Retinal pigment epithelial cell (primary cell): ENCODE results near the gene FRMPD1.

Experiments
- DNase-seq: peaks from one replicate; pipeline ENCODE4 v3.0.0-alpha.2; 2010; ENCODE audit warnings: low read depth
- H3K4me3 ChIP-seq: 2 replicates; pipeline ENCODE4 v1.5.1; 2011; ENCODE audit warnings: mild to moderate bottlenecking, low read length, control low read depth, moderate library complexity
- CTCF ChIP-seq: conservative IDR thresholded peaks from 2 replicates; pipeline ENCODE4 v1.5.1; 2011; ENCODE audit warnings: low read depth, low read length, control low read depth, inconsistent platforms

FRMPD1 gene

GRCh38 chr9:37679649-37680402, 29.1 kb downstream of the FRMPD1 start:
- TF ChIP-seq CTCF, result no peak
- DNase-seq, result no peak
- no peak overlapping the region for H3K4me3 ChIP-seq

GRCh38 chr9:37682951-37683350, 32.2 kb downstream of the FRMPD1 start:
- no peak for TF ChIP-seq CTCF
- no peak overlapping the region for H3K4me3 ChIP-seq
- DNase-seq, result no peak

GRCh38 chr9:37683531-37684371, 33.0 kb downstream of the FRMPD1 start:
- TF ChIP-seq CTCF, result no peak
- H3K4me3 ChIP-seq, result no peak overlapping the region
- no peak for DNase-seq

GRCh38 chr9:37692622-37693221, 42.0 kb downstream of the FRMPD1 start:
- DNase-seq, result no peak
- no peak for TF ChIP-seq CTCF
- no peak overlapping the region for H3K4me3 ChIP-seq

- no peak overlapping the region for H3K4me3 ChIP-seq
- DNase-seq, result no peak
- TF ChIP-seq CTCF, result no peak
These were observed 42.5 kb downstream of the FRMPD1 start for GRCh38 chr9:37693260-37693659.

GRCh38 chr9:37694355-37694754, 43.6 kb downstream of the FRMPD1 start:
- H3K4me3 ChIP-seq, result no peak overlapping the region
- TF ChIP-seq CTCF, result no peak
- no peak for DNase-seq
